ENCODE data around the gene RPS26.
"Not testable (repeated sequence)": the region's sequence is repeated elsewhere in the genome, so short reads cannot be mapped to it uniquely, and the experiment has no call there.

RPS26 gene

GRCh38 chr12:55997535-55997859 lies 44.2 kb upstream of the RPS26 start:
- ChIA-PET POLR2A (interaction anchor here (0.7 to 3.6 kb wide), 7 partner anchors 10 to 180 kb away, joined by 3 to 18 read pairs (median 4); partner anchors contain the start of genes ORMDL2, PA2G4, RAB5B and SARNP), CTCF (interaction anchor here (0.8 to 8.6 kb wide), 16 partner anchors 11 to 256 kb away, joined by 3 to 213 read pairs (median 16); partner anchors contain the start of genes DGKA, ERBB3, IKZF4 and RAB5B)
- peak overlapping the region; percentile 93 for H3K4me3 ChIP-seq (ENCODE audit: low read depth, low read length)
- no peak for DNase-seq (ENCODE audit: low read depth, low spot score)
- TF ChIP-seq CTCF (IDR thresholded peaks at IDR 0.05; ENCODE audit: insufficient read depth, low read length, missing control alignments): no peak

GRCh38 chr12:55999522-55999921 lies 42.2 kb upstream of the RPS26 start:
- POLR2A ChIA-PET: interaction anchor here (3.6 kb wide), 1 partner anchor 8 kb away, joined by 18 read pairs; no protein-coding TSS in a partner anchor
- CTCF ChIA-PET: interaction anchor here (4.4 to 8.6 kb wide), 3 partner anchors 9 to 28 kb away, joined by 89 to 213 read pairs (median 168); no protein-coding TSS in a partner anchor
- not testable (repeated sequence) for DNase-seq (ENCODE audit: low read depth, low spot score)

GRCh38 chr12:55999999-56000540 lies 41.6 kb upstream of the RPS26 start:
- POLR2A ChIA-PET: interaction anchor here (3.6 kb wide), 1 partner anchor 7 kb away, joined by 18 read pairs; no protein-coding TSS in a partner anchor
- not testable (repeated sequence) for DNase-seq (ENCODE audit: low read depth, low spot score); H3K4me3 ChIP-seq (ENCODE audit: low read depth, low read length)
- CTCF ChIA-PET: interaction anchor here (6.6 to 8.6 kb wide), 2 partner anchors 18 to 27 kb away, joined by 168 to 213 read pairs; no protein-coding TSS in a partner anchor

More at GRCh38 chr12:55999522-55999921, 42.2 kb upstream of the RPS26 start:
- H3K4me3 ChIP-seq (ENCODE audit: low read depth, low read length): not testable (repeated sequence)

- ChIA-PET CTCF (no interaction called here), POLR2A (no interaction called here)
- TF ChIP-seq CTCF (IDR thresholded peaks at IDR 0.05; ENCODE audit: insufficient read depth, low read length, missing control alignments): no peak
- DNase-seq (ENCODE audit: low read depth, low spot score): no peak
- H3K4me3 ChIP-seq (ENCODE audit: low read depth, low read length): no peak overlapping the region
Measured at GRCh38 chr12:56001487-56002100, 40.1 kb upstream of the RPS26 start.

GRCh38 chr12:56003376-56003775 lies 38.3 kb upstream of the RPS26 start:
- CTCF ChIA-PET: interaction anchor here (0.6 to 1.0 kb wide), 2 partner anchors 8 to 262 kb away, joined by 3 read pairs; no protein-coding TSS in a partner anchor
- H3K4me3 ChIP-seq (ENCODE audit: low read depth, low read length); POLR2A ChIA-PET; DNase-seq (ENCODE audit: low read depth, low spot score): not testable (repeated sequence)

- ChIA-PET POLR2A (no interaction called here), CTCF (interaction anchor here (1.0 to 8.1 kb wide), 2 partner anchors 7 to 9 kb away, joined by 3 to 89 read pairs; partner anchors contain the start of gene SUOX)
- no peak overlapping the region for H3K4me3 ChIP-seq (ENCODE audit: low read depth, low read length)
- DNase-seq (ENCODE audit: low read depth, low spot score): no peak
- no peak for TF ChIP-seq CTCF (IDR thresholded peaks at IDR 0.05; ENCODE audit: insufficient read depth, low read length, missing control alignments)
Measured at GRCh38 chr12:56004211-56004610, 37.5 kb upstream of the RPS26 start.

GRCh38 chr12:56007564-56008559 lies 33.9 kb upstream of the RPS26 start:
- ChIA-PET POLR2A (interaction anchor here (2.8 kb wide), 1 partner anchor 10 kb away, joined by 18 read pairs; the partner anchor contains the start of gene SUOX), CTCF (interaction anchor here (1.5 to 10.9 kb wide), 5 partner anchors 11 to 34 kb away, joined by 5 to 103 read pairs (median 19); partner anchors contain the start of genes RAB5B and SUOX)
- no peak for DNase-seq (ENCODE audit: low read depth, low spot score)
- peak overlapping the region; percentile 69 for H3K4me3 ChIP-seq (ENCODE audit: low read depth, low read length)
- no peak for TF ChIP-seq CTCF (IDR thresholded peaks at IDR 0.05; ENCODE audit: insufficient read depth, low read length, missing control alignments)
